GM06990 (cell line): ENCODE measurements around the gene RASA3.

Experiments
- DNase-seq: peaks from one replicate; pipeline ENCODE4 v3.0.0-alpha.2; 2011; ENCODE audit not compliant: insufficient read length; ENCODE audit errors: extremely low read depth
- H3K27me3 ChIP-seq: replicated peaks from 2 replicates; pipeline ENCODE4 v1.6.0; 2011; ENCODE audit warnings: low read length; ENCODE audit not compliant: control insufficient read depth, insufficient read depth
- H3K36me3 ChIP-seq: 2 replicates; pipeline ENCODE4 v1.5.1; 2011; ENCODE audit warnings: low read length; ENCODE audit not compliant: control insufficient read depth, insufficient read depth
- H3K4me3 ChIP-seq: replicated peaks from 2 replicates; pipeline ENCODE4 v1.5.1; 2011; ENCODE audit warnings: low read depth, mild to moderate bottlenecking, control low read depth, low read length
- TF ChIP-seq, protein P1 (sequence below): IDR thresholded peaks from 2 replicates; pipeline ENCODE4 v1.5.1; 2011; ENCODE audit warnings: low read length, control low read depth, mild to moderate bottlenecking, inconsistent platforms; ENCODE audit not compliant: insufficient read depth, poor library complexity, severe bottlenecking

RASA3 gene

DNA sequence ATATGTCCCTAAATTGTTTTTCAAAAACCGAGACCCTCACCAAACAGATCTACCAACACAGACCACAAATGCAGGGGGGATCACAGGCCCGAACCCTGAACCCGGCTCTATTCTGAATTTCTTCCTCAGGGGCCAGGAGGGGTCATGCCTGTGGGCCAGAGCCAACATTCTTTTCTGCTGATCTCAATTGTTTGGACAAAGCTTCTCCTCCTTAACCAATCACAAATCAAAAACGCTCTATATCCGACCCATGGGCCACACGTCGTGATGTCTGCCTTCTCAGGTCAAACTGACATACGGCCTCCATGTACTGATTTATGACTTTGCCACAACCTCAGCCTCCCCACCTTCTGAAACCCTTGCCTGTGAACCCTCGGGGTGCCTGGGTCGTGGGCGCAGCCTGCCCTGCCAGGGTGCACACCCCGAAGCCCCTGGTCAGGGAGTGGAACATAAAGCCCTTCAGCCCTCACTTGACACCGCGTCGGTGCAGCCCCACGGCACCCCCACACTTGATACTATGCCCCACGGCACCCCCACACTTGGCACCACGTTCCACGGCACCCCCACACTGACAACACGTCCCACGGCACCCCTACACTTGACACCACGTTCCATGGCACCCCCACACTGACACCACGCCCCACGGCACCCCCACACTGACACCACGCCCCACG lies 100.2 kb downstream of the RASA3 start:
- TF ChIP-seq, protein P1, sequence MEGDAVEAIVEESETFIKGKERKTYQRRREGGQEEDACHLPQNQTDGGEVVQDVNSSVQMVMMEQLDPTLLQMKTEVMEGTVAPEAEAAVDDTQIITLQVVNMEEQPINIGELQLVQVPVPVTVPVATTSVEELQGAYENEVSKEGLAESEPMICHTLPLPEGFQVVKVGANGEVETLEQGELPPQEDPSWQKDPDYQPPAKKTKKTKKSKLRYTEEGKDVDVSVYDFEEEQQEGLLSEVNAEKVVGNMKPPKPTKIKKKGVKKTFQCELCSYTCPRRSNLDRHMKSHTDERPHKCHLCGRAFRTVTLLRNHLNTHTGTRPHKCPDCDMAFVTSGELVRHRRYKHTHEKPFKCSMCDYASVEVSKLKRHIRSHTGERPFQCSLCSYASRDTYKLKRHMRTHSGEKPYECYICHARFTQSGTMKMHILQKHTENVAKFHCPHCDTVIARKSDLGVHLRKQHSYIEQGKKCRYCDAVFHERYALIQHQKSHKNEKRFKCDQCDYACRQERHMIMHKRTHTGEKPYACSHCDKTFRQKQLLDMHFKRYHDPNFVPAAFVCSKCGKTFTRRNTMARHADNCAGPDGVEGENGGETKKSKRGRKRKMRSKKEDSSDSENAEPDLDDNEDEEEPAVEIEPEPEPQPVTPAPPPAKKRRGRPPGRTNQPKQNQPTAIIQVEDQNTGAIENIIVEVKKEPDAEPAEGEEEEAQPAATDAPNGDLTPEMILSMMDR, result no peak
- Histone ChIP-seq H3K36me3 (peaks cover 17% of the 10 kb centered on the region), H3K27me3 (no peaks in the 10 kb centered on the region), H3K4me3 (no peak overlapping the region)
- no peak for DNase-seq

DNA sequence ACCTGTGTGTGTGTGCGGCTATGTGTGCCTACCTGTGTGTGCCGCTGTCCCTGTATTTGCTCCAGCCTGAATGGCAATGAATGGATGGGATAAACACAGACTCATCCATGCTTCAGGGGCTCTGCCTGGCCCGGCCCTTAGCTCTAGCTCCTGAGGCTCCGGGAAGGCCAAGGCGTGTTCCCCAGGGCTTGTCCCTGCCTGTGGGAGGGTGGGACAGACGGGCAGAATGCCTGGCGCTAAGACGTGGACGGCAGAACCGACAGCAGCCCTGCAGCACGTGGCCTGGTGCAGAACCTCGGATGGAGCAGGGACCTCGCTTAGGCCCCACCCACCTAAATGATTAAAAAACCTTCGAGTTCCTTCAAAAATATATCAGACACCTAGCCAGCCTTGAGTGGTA lies 100.8 kb downstream of the RASA3 start:
- H3K36me3 ChIP-seq, result peaks cover 18% of the 10 kb centered on the region
- no peaks in the 10 kb centered on the region for H3K27me3 ChIP-seq
- TF ChIP-seq, protein P1, result no peak
- no peak overlapping the region for H3K4me3 ChIP-seq
- no peak for DNase-seq

DNA sequence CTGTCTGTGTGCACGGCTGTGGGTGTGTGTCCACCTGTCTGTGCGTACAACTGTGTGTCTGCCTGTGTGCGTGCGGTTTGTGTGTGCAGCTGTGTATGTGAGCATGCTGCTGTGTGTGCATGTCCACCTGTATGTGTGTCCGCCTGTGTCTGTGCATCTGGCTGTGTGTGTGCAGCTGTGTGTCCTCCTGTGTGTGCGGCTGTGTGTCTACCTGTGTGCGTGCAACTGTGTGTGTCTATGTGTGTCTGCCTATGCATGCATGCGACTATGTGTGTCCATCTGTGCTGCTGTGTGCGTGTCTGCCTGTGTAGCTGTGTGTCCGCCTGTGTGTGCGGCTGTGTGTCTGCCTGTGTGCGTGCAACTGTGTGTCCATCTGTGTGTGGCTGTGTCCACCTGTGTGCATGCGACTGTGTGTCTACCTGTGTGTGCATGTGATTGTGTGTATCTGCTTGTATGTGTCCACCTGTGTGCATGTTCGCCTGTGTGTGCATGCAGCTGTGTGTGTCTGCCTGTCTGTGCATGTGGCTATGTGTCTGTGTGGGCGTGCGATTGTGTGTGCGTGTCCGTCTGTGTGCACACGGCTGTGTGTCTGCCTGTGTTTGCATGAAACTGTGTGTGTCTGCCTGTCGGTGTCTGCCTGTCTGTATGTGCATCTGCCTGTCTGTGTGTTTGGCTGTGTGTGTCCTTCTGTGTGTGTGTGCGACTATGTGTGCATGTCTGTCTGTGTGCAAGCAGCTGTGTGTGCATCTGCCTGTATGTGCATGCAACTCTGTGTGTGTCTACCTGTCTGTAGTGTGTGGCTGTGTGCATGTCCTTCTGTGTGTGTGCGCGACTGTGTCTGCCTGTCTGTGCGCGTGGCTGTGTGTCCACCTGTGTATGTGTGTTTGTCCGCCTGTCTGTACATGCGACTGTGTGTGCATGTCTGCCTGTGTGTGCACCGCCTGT lies 101.5 kb downstream of the RASA3 start:
- no peak for DNase-seq
- no peaks in the 10 kb centered on the region for H3K27me3 ChIP-seq
- H3K36me3 ChIP-seq, result peaks cover 19% of the 10 kb centered on the region
- TF ChIP-seq, protein P1, result no peak
- H3K4me3 ChIP-seq, result no peak overlapping the region

DNA sequence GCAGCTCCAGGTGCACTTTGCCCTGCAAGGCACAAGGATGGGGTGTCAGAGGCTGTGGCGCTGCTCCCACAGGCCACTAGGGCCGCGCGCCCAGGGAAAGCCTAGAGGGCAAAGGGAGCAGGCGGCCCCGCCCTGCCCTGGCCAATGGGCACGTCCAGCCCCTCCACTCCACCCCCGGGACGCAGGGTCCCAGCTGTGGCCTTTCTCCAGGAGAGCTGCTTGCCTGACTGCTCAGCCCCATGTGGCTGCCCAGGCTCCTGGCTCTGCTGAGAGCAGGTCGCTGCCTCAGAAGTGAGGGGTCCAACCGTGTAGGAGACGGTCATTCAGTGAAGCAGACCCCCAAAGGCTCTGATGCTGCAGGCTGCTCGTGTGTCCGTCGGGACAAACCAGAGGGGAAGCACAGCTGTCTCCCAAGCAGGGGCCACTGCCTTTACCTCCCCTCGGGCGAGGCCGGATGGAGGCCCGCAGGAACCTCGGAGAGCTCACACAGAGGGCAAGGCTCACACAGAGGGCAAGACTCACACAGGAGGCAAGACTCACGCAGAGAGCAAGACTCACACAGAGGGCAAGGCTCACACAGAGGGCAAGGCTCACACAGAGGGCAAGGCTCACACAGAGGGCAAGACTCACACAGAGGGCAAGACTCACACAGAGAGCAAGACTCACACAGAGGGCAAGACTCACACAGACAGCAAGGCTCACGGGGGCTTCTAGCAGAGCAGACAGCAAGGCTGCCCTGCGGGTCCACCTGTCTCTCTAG lies 102.4 kb downstream of the RASA3 start:
- no peaks in the 10 kb centered on the region for H3K27me3 ChIP-seq
- H3K4me3 ChIP-seq, result no peak overlapping the region
- H3K36me3 ChIP-seq, result peaks cover 16% of the 10 kb centered on the region
- no peak for DNase-seq
- TF ChIP-seq, protein P1, result no peak

DNA sequence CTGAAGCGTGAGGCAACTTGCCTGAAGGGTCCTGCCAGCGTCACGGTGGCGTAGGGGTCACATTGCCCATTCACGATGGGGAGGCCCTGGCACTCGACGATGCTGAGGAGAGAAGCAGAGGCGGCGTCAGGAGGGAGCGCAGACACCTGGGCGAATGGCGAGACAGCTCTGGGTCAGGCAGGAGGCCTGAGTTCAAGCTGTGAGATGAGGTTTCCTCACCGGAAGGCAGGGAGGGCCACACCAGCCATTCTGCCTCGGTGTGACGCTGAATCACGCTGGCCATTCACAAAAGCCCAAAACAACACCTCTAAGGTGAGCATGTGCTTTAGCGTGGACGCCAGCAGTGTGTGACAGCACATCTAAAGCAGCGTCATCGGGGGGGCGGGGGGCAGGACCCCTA lies 104.6 kb downstream of the RASA3 start:
- peaks cover 13% of the 10 kb centered on the region for H3K36me3 ChIP-seq
- DNase-seq, result no peak
- TF ChIP-seq, protein P1, result no peak
- H3K27me3 ChIP-seq, result no peaks in the 10 kb centered on the region
- no peak overlapping the region for H3K4me3 ChIP-seq
